ENCODE measurements around the gene FGFR1OP2.

FGFR1OP2 gene

GRCh38 chr12:27003421-27004381 is 65.4 kb downstream of the FGFR1OP2 start:
- no peak for DNase-seq (ENCODE audit: low read depth in 2 of 2)

- no peak for DNase-seq (ENCODE audit: low read depth in 2 of 2)
Measured at GRCh38 chr12:27005495-27005894, 67.2 kb downstream of the FGFR1OP2 start.

GRCh38 chr12:27006797-27007467 is 68.7 kb downstream of the FGFR1OP2 start:
- no peak for DNase-seq (ENCODE audit: low read depth in 2 of 2)

GRCh38 chr12:27008081-27008480 is 69.8 kb downstream of the FGFR1OP2 start:
- DNase-seq (ENCODE audit: low read depth in 2 of 2), result no peak

- DNase-seq (ENCODE audit: low read depth in 2 of 2), result no peak
Measured at GRCh38 chr12:27009881-27010301, 71.6 kb downstream of the FGFR1OP2 start.

GRCh38 chr12:27012239-27012981 is 74.1 kb downstream of the FGFR1OP2 start:
- no peak for DNase-seq (ENCODE audit: low read depth in 2 of 2)

GRCh38 chr12:27012982-27013255 is 74.6 kb downstream of the FGFR1OP2 start:
- DNase-seq (ENCODE audit: low read depth in 2 of 2), result no peak

GRCh38 chr12:27013611-27014084 is 75.4 kb downstream of the FGFR1OP2 start:
- no peak for DNase-seq (ENCODE audit: low read depth in 2 of 2)

GRCh38 chr12:27014085-27014858 is 76.0 kb downstream of the FGFR1OP2 start, which contains the start of gene TM7SF3:
Gene TM7SF3 (minus strand): TSS chr12:27014384. CDS start chr12:27014168, 216 bp downstream.
- DNase-seq (ENCODE audit: low read depth in 2 of 2), result peak; percentile 86 to 92

GRCh38 chr12:27014859-27015729 is 76.8 kb downstream of the FGFR1OP2 start:
- DNase-seq (ENCODE audit: low read depth in 2 of 2), result no peak

- DNase-seq (ENCODE audit: low read depth in 2 of 2), result no peak
Measured at GRCh38 chr12:27015730-27016076, 77.4 kb downstream of the FGFR1OP2 start.
